Endodermal cell (in vitro differentiated cells): ENCODE data around the gene OTOG. TPM values are rescaled to one million over a fixed set of nuclear protein-coding genes. Genes with fewer than 3 reads are reported as not detected.

Experiments
- DNase-seq: peaks from one replicate; pipeline ENCODE4 v3.0.0-alpha.2; 2017
- H3K27ac ChIP-seq: 2 replicates; pipeline ENCODE4 v1.5.1; 2013; ENCODE audit warnings: mild to moderate bottlenecking, low read depth, low read length, moderate library complexity
- H3K27me3 ChIP-seq: 2 replicates; pipeline ENCODE4 v1.6.1; 2013; ENCODE audit warnings: mild to moderate bottlenecking, low read length, moderate library complexity; ENCODE audit not compliant: insufficient read depth, control insufficient read depth, poor library complexity, severe bottlenecking
- H3K36me3 ChIP-seq: 2 replicates; pipeline ENCODE4 v1.7.0; 2013; ENCODE audit warnings: mild to moderate bottlenecking, low read length, moderate library complexity; ENCODE audit not compliant: control insufficient read depth, insufficient read depth
- H3K4me1 ChIP-seq: one replicate; pipeline ENCODE4 v1.7.0; 2013; ENCODE audit warnings: low read length; ENCODE audit not compliant: control insufficient read depth, insufficient read depth
- H3K4me3 ChIP-seq: 2 replicates; pipeline ENCODE4 v1.5.1; 2013; ENCODE audit warnings: mild to moderate bottlenecking, low read length, moderate library complexity
- H3K9ac ChIP-seq: 2 replicates; pipeline ENCODE4 v1.6.1; 2013; ENCODE audit warnings: mild to moderate bottlenecking, low read length, moderate library complexity; ENCODE audit not compliant: poor library complexity, severe bottlenecking; ENCODE audit errors: extremely low read depth
- H3K9me3 ChIP-seq: 2 replicates; pipeline ENCODE4 v1.6.1; 2013; ENCODE audit warnings: mild to moderate bottlenecking, low read length, moderate library complexity; ENCODE audit not compliant: control insufficient read depth
- H3K27ac Mint-ChIP-seq: 2 replicates; pipeline ENCODE4 v1.8.0; 2020; ENCODE audit warnings: mixed read lengths
- H3K27me3 Mint-ChIP-seq: 2 replicates; pipeline ENCODE4 v1.8.0; 2021; ENCODE audit warnings: mild to moderate bottlenecking, mixed read lengths; ENCODE audit not compliant: insufficient read depth
- H3K36me3 Mint-ChIP-seq: 2 replicates; pipeline ENCODE4 v1.8.0; 2020; ENCODE audit warnings: low read depth, mixed read lengths
- H3K4me1 Mint-ChIP-seq: 2 replicates; pipeline ENCODE4 v1.8.0; 2020; ENCODE audit warnings: mixed read lengths
- H3K4me3 Mint-ChIP-seq: 2 replicates; pipeline ENCODE4 v1.8.0; 2020; ENCODE audit warnings: mild to moderate bottlenecking, moderate library complexity, mixed read lengths
- H3K9me3 Mint-ChIP-seq: 2 replicates; pipeline ENCODE4 v1.8.0; 2020; ENCODE audit warnings: mild to moderate bottlenecking, mixed read lengths
- CTCF ChIP-seq: fragments of 200-600 bp; sonication (generic); conservative IDR thresholded peaks from 2 replicates; pipeline ENCODE4 v1.5.0; 2021; ENCODE audit warnings: antibody characterized with exemption, mild to moderate bottlenecking
- WGBS, 2 experiments: methylation state at CpG; one replicate each; pipeline versions ENCODE4 v1.1.5 to v1.1.7; 2013; ENCODE audit warnings: missing lambda C conversion rate in 2 of 2, mixed read lengths in 1 of 2; ENCODE audit not compliant: insufficient coverage in 1 of 2, insufficient read length in 1 of 2; 5-methylcytosine and 5-hydroxymethylcytosine counted together
- total RNA-seq, 2 donors: library from RNA; stranded (reverse); fragmentation: NEBNext Ultra II Directional in 1 of 2; extraction: Animal tissue kit (Norgen Biotek cat#: 25700) in 1 of 2; gene quantifications; 2 replicates in 1 of 2; 3 replicates in 1 of 2; pipeline ENCODE4 v1.2.1, GENCODE V29; 2021

The OTOG gene
- total RNA-seq, 2 donors from 2014 or later, result 0.33 to 0.55 TPM

- H3K9ac ChIP-seq, result no peak overlapping the region
- WGBS, 2 experiments, result 79 to 92% methylated on average over 2 to 6 of the region's 6 CpGs
- peak; percentile 42 for DNase-seq
- TF ChIP-seq CTCF, result no peak
- Mint-ChIP-seq H3K27ac (peak overlapping the region; percentile 29), H3K4me3 (no peak overlapping the region), H3K36me3 (no peaks in the 10 kb centered on the region), H3K9me3 (no peaks in the 10 kb centered on the region), H3K27me3 (peaks cover 40% of the 10 kb centered on the region), H3K4me1 (peaks cover 11% of the 10 kb centered on the region)
- no peak overlapping the region for H3K4me3 ChIP-seq
- no peaks in the 10 kb centered on the region for H3K4me1 ChIP-seq
- peaks cover 12% of the 10 kb centered on the region for H3K27me3 ChIP-seq
- no peak overlapping the region for H3K27ac ChIP-seq
- H3K36me3 ChIP-seq, result no peaks in the 10 kb centered on the region
- H3K9me3 ChIP-seq, result no peaks in the 10 kb centered on the region
Measured at GRCh38 chr11:17604915-17605233, 57.8 kb downstream of the OTOG start.

- TF ChIP-seq CTCF, result no peak
- H3K27ac ChIP-seq, result no peak overlapping the region
- no peak overlapping the region for H3K27ac Mint-ChIP-seq
- H3K27me3 Mint-ChIP-seq, result peaks cover 34% of the 10 kb centered on the region
- H3K36me3 Mint-ChIP-seq, result no peaks in the 10 kb centered on the region
- no peaks in the 10 kb centered on the region for H3K4me1 ChIP-seq
- H3K4me3 ChIP-seq, result no peak overlapping the region
- H3K9me3 Mint-ChIP-seq, result no peaks in the 10 kb centered on the region
- no peaks in the 10 kb centered on the region for H3K36me3 ChIP-seq
- H3K9me3 ChIP-seq, result no peaks in the 10 kb centered on the region
- H3K4me1 Mint-ChIP-seq, result peaks cover 11% of the 10 kb centered on the region
- H3K9ac ChIP-seq, result no peak overlapping the region
- peaks cover 10% of the 10 kb centered on the region for H3K27me3 ChIP-seq
- WGBS, 2 experiments, result 90 to 97% methylated on average over 6 to 17 of the region's 17 CpGs
- H3K4me3 Mint-ChIP-seq, result no peak overlapping the region
- no peak for DNase-seq
Measured at GRCh38 chr11:17605651-17606122, 58.6 kb downstream of the OTOG start.

GRCh38 chr11:17606233-17607082 is 59.4 kb downstream of the OTOG start:
- 81 to 88% methylated on average over 4 to 10 of the region's 10 CpGs for WGBS, 2 experiments
- H3K4me1 Mint-ChIP-seq, result peaks cover 3% of the 10 kb centered on the region
- H3K36me3 Mint-ChIP-seq, result no peaks in the 10 kb centered on the region

More at GRCh38 chr11:17606233-17607082, 59.4 kb downstream of the OTOG start:
- H3K27me3 Mint-ChIP-seq, result peaks cover 29% of the 10 kb centered on the region
- no peaks in the 10 kb centered on the region for H3K9me3 Mint-ChIP-seq
- Histone ChIP-seq H3K27me3 (peaks cover 10% of the 10 kb centered on the region), H3K27ac (no peak overlapping the region), H3K36me3 (no peaks in the 10 kb centered on the region), H3K4me1 (no peaks in the 10 kb centered on the region), H3K4me3 (no peak overlapping the region), H3K9me3 (no peaks in the 10 kb centered on the region), H3K9ac (no peak overlapping the region)
- H3K4me3 Mint-ChIP-seq, result no peak overlapping the region
- H3K27ac Mint-ChIP-seq, result no peak overlapping the region
- no peak for DNase-seq
- TF ChIP-seq CTCF, result no peak
